NCI-H128 (cell line): ENCODE data around the gene AGBL5.
"Not testable (repeated sequence)": the region's sequence is repeated elsewhere in the genome, so short reads cannot be mapped to it uniquely, and the experiment has no call there.

ENCODE experiments used
- DNase-seq: peaks from one replicate; lab custom pipeline; 2025; ENCODE audit not compliant: unreplicated experiment; lab: John Stamatoyannopoulos, UW

AGBL5 gene

GRCh38 chr2:27075566-27075871, 24.1 kb downstream of the AGBL5 start:
- not testable (repeated sequence) for DNase-seq

GRCh38 chr2:27076323-27076722, 24.9 kb downstream of the AGBL5 start:
- no peak for DNase-seq

- DNase-seq = no peak
Measured at GRCh38 chr2:27077231-27077630, 25.8 kb downstream of the AGBL5 start.

GRCh38 chr2:27078267-27079194, 27.1 kb downstream of the AGBL5 start, which contains the start of gene EMILIN1:
EMILIN1 (plus strand) TSS chr2:27078615; CDS start chr2:27079066, 451 bp downstream.
- DNase-seq = no peak

GRCh38 chr2:27079233-27080139, 28.0 kb downstream of the AGBL5 start:
- DNase-seq = no peak

- no peak for DNase-seq
Measured at GRCh38 chr2:27080140-27080469, 28.6 kb downstream of the AGBL5 start.

GRCh38 chr2:27080603-27080936, 29.1 kb downstream of the AGBL5 start:
- DNase-seq = no peak

GRCh38 chr2:27081984-27082772, 30.7 kb downstream of the AGBL5 start:
- DNase-seq = no peak

- DNase-seq = no peak
Measured at GRCh38 chr2:27082773-27083409, 31.4 kb downstream of the AGBL5 start.

GRCh38 chr2:27083410-27084296, 32.2 kb downstream of the AGBL5 start:
- no peak for DNase-seq

- DNase-seq = no peak
Measured at GRCh38 chr2:27084297-27085061, 33.0 kb downstream of the AGBL5 start.

GRCh38 chr2:27085062-27085672, 33.7 kb downstream of the AGBL5 start:
- DNase-seq = no peak

GRCh38 chr2:27085673-27086089, 34.2 kb downstream of the AGBL5 start:
- DNase-seq = no peak

- DNase-seq = peak; percentile 86
Measured at GRCh38 chr2:27086090-27086723, 34.7 kb downstream of the AGBL5 start.

GRCh38 chr2:27086724-27087593, 35.5 kb downstream of the AGBL5 start, which contains the start of gene KHK:
KHK (plus strand) TSS chr2:27086772; CDS start chr2:27087260, 488 bp downstream.
- DNase-seq = no peak

- DNase-seq = no peak
Measured at GRCh38 chr2:27087823-27088410, 36.4 kb downstream of the AGBL5 start.

GRCh38 chr2:27088634-27089033, 37.2 kb downstream of the AGBL5 start:
- no peak for DNase-seq
